Astrocyte (in vitro differentiated cells and primary cell): ENCODE data around the gene CKLF. TPM values are rescaled to one million over a fixed set of nuclear protein-coding genes. Genes with fewer than 3 reads are reported as not detected.

Experiments
- DNase-seq: peaks from one replicate; pipeline ENCODE4 v3.0.0-alpha.2; 2010; ENCODE audit warnings: low read depth
- FAIRE-seq: peaks from 2 replicates; lab custom pipeline; 2011; peaks lifted over from hg19 to GRCh38; lab: Jason Lieb, UNC
- H2AFZ ChIP-seq: 2 replicates; pipeline ENCODE4 v1.6.0; 2012; ENCODE audit warnings: low read depth, low read length, inconsistent platforms
- H3K27ac ChIP-seq: 2 replicates; pipeline ENCODE4 v1.5.1; 2011; ENCODE audit warnings: low read depth, low read length, inconsistent platforms
- H3K27me3 ChIP-seq: 2 replicates; pipeline ENCODE4 v1.6.0; 2011; ENCODE audit warnings: low read length, inconsistent platforms; ENCODE audit not compliant: insufficient read depth
- H3K36me3 ChIP-seq: 2 replicates; pipeline ENCODE4 v1.5.1; 2011; ENCODE audit warnings: low read length, inconsistent platforms; ENCODE audit not compliant: insufficient read depth
- H3K4me1 ChIP-seq: 2 replicates; pipeline ENCODE4 v1.5.1; 2011; ENCODE audit warnings: low read length, inconsistent platforms; ENCODE audit not compliant: insufficient read depth
- H3K4me2 ChIP-seq: 2 replicates; pipeline ENCODE4 v1.6.0; 2012; ENCODE audit warnings: low read length, inconsistent platforms
- H3K4me3 ChIP-seq: 2 replicates; pipeline ENCODE4 v1.5.1; 2011; ENCODE audit warnings: low read depth, mild to moderate bottlenecking, low read length, inconsistent platforms; ENCODE audit not compliant: insufficient read depth
- H3K79me2 ChIP-seq: 2 replicates; pipeline ENCODE4 v1.6.0; 2012; ENCODE audit warnings: mild to moderate bottlenecking, low read length, inconsistent platforms; ENCODE audit not compliant: insufficient read depth
- H3K9ac ChIP-seq: 2 replicates; pipeline ENCODE4 v1.6.0; 2012; ENCODE audit warnings: mild to moderate bottlenecking, low read length, inconsistent platforms
- H3K9me3 ChIP-seq: 2 replicates; pipeline ENCODE4 v1.5.1; 2012; ENCODE audit warnings: low read depth, mild to moderate bottlenecking, low read length, inconsistent platforms; ENCODE audit not compliant: insufficient read depth
- H4K20me1 ChIP-seq: 2 replicates; pipeline ENCODE4 v1.6.0; 2012; ENCODE audit warnings: low read length, inconsistent platforms; ENCODE audit not compliant: insufficient read depth
- H3K27ac Mint-ChIP-seq: one replicate; pipeline ENCODE4 v1.8.0; 2021; ENCODE audit warnings: mild to moderate bottlenecking, mixed read lengths; ENCODE audit not compliant: unreplicated experiment
- H3K27me3 Mint-ChIP-seq: one replicate; pipeline ENCODE4 v1.8.0; 2021; ENCODE audit warnings: low read depth, mixed read lengths; ENCODE audit not compliant: unreplicated experiment
- H3K36me3 Mint-ChIP-seq: one replicate; pipeline ENCODE4 v1.8.0; 2021; ENCODE audit warnings: low read depth, mixed read lengths; ENCODE audit not compliant: unreplicated experiment
- H3K4me1 Mint-ChIP-seq: one replicate; pipeline ENCODE4 v1.8.0; 2021; ENCODE audit warnings: low read depth, mixed read lengths; ENCODE audit not compliant: unreplicated experiment
- H3K4me3 Mint-ChIP-seq: one replicate; pipeline ENCODE4 v1.8.0; 2021; ENCODE audit warnings: mild to moderate bottlenecking, moderate library complexity, mixed read lengths; ENCODE audit not compliant: unreplicated experiment
- H3K9me3 Mint-ChIP-seq: one replicate; pipeline ENCODE4 v1.8.0; 2021; ENCODE audit warnings: mild to moderate bottlenecking, mixed read lengths; ENCODE audit not compliant: unreplicated experiment
- CTCF ChIP-seq: IDR thresholded peaks from 2 replicates; pipeline ENCODE4 v1.5.1; 2011; ENCODE audit warnings: low read depth, mild to moderate bottlenecking, inconsistent platforms, low read length, moderate library complexity; ENCODE audit not compliant: insufficient read depth
- EZH2 ChIP-seq: IDR thresholded peaks from 2 replicates; pipeline ENCODE4 v1.6.1; 2012; ENCODE audit warnings: mild to moderate bottlenecking, low read length, inconsistent platforms; ENCODE audit not compliant: insufficient read depth
- total RNA-seq: library from RNA; stranded (reverse); gene quantifications from 2 replicates; pipeline ENCODE4 v1.2.1, GENCODE V29; 2021

The CKLF gene
- total RNA-seq, 1 donor from 2014 or later, result 24.5 TPM

GRCh38 chr16:66548068-66548467, 4.3 kb upstream of the CKLF start:
- H3K4me2 ChIP-seq, result no peak overlapping the region
- H3K9me3 Mint-ChIP-seq, result peaks cover 4% of the 10 kb centered on the region
- peaks cover 6% of the 10 kb centered on the region for H3K79me2 ChIP-seq

GRCh38 chr16:66548868-66549267, 3.5 kb upstream of the CKLF start:
- peaks cover 4% of the 10 kb centered on the region for H3K9me3 Mint-ChIP-seq
- Histone ChIP-seq H3K4me2 (peak overlapping the region; percentile 90), H3K27me3 (no peaks in the 10 kb centered on the region), H2AFZ (peak overlapping the region; percentile 90), H3K9me3 (no peaks in the 10 kb centered on the region), H3K4me3 (peak overlapping the region; percentile 68), H3K27ac (peak overlapping the region; percentile 76), H3K36me3 (no peaks in the 10 kb centered on the region), H3K9ac (peak overlapping the region; percentile 91), H4K20me1 (no peaks in the 10 kb centered on the region), H3K4me1 (peaks cover 21% of the 10 kb centered on the region), H3K79me2 (peaks cover 14% of the 10 kb centered on the region)
- H3K4me1 Mint-ChIP-seq, result peaks cover 13% of the 10 kb centered on the region
- no peak overlapping the region for H3K27ac Mint-ChIP-seq
- H3K4me3 Mint-ChIP-seq, result peak overlapping the region; percentile 75
- FAIRE-seq (no peak), DNase-seq (no peak)
- no peak for TF ChIP-seq EZH2
- TF ChIP-seq CTCF, result no peak
- peaks cover 8% of the 10 kb centered on the region for H3K36me3 Mint-ChIP-seq
- H3K27me3 Mint-ChIP-seq, result no peaks in the 10 kb centered on the region

More at GRCh38 chr16:66548068-66548467, 4.3 kb upstream of the CKLF start:
- Histone ChIP-seq H3K27ac (no peak overlapping the region), H3K9me3 (no peaks in the 10 kb centered on the region), H3K27me3 (no peaks in the 10 kb centered on the region), H3K4me1 (peaks cover 20% of the 10 kb centered on the region), H4K20me1 (no peaks in the 10 kb centered on the region), H3K4me3 (no peak overlapping the region), H2AFZ (no peak overlapping the region), H3K36me3 (no peaks in the 10 kb centered on the region), H3K9ac (no peak overlapping the region)
- Mint-ChIP-seq H3K4me3 (peak overlapping the region; percentile 29), H3K27ac (no peak overlapping the region), H3K27me3 (no peaks in the 10 kb centered on the region), H3K4me1 (peaks cover 12% of the 10 kb centered on the region), H3K36me3 (peaks cover 8% of the 10 kb centered on the region)
- no peak for TF ChIP-seq CTCF
- TF ChIP-seq EZH2, result no peak
- DNase-seq (no peak), FAIRE-seq (no peak)

- peak; percentile 54 for DNase-seq
- peaks cover 21% of the 10 kb centered on the region for H3K79me2 ChIP-seq
- H3K4me3 ChIP-seq, result peak within 1 kb of the TSS; percentile 68
- no peaks in the 10 kb centered on the region for H4K20me1 ChIP-seq
- H3K27me3 ChIP-seq, result no peaks in the 10 kb centered on the region
- H3K4me3 Mint-ChIP-seq, result peak within 1 kb of the TSS; percentile 87
- FAIRE-seq, result no peak
- peak within 1 kb of the TSS; percentile 90 for H2AFZ ChIP-seq
- H3K36me3 Mint-ChIP-seq, result peaks cover 8% of the 10 kb centered on the region
- peak within 1 kb of the TSS; percentile 91 for H3K9ac ChIP-seq
- H3K27me3 Mint-ChIP-seq, result no peaks in the 10 kb centered on the region
- TF ChIP-seq CTCF (peak; percentile 9), EZH2 (no peak)
- H3K36me3 ChIP-seq, result no peaks in the 10 kb centered on the region
- H3K4me1 Mint-ChIP-seq, result peaks cover 13% of the 10 kb centered on the region
- peaks cover 4% of the 10 kb centered on the region for H3K9me3 Mint-ChIP-seq
- H3K4me2 ChIP-seq, result peak within 1 kb of the TSS; percentile 90
- peak within 1 kb of the TSS; percentile 83 for H3K27ac Mint-ChIP-seq
- H3K4me1 ChIP-seq, result peaks cover 21% of the 10 kb centered on the region
- no peaks in the 10 kb centered on the region for H3K9me3 ChIP-seq
- peak within 1 kb of the TSS; percentile 76 for H3K27ac ChIP-seq
Measured at GRCh38 chr16:66549284-66550131, 2.9 kb upstream of the CKLF start, which contains the start of gene TK2. Gene TK2, minus strand, starts transcription at chr16:66550122. Its CDS starts 61 bp downstream, at chr16:66550061.
